Astrocyte of the cerebellum (primary cell): ENCODE data around the gene GRIK1.
A peak's percentile ranks its signal among the peaks of the same experiment; 100 is the strongest.

Source experiments
- DNase-seq: peaks from one replicate; pipeline ENCODE4 v3.0.0-alpha.2; 2011; ENCODE audit warnings: low read depth
- H3K4me3 ChIP-seq: 2 replicates; pipeline ENCODE4 v1.5.1; 2011; ENCODE audit warnings: mild to moderate bottlenecking, low read depth, low read length, moderate library complexity
- in situ Hi-C: cut with HindIII; loops from 2 replicates; pipeline ENCODE4 v1.10.0; 2017; ENCODE audit warnings: low sequenced_read_pairs
- TF ChIP-seq, protein P1 (sequence below): IDR thresholded peaks from 2 replicates; pipeline ENCODE4 v1.5.1; 2012; ENCODE audit warnings: low read length, low read depth, moderate library complexity, mild to moderate bottlenecking; ENCODE audit errors: missing control alignments

GRIK1 gene

DNA sequence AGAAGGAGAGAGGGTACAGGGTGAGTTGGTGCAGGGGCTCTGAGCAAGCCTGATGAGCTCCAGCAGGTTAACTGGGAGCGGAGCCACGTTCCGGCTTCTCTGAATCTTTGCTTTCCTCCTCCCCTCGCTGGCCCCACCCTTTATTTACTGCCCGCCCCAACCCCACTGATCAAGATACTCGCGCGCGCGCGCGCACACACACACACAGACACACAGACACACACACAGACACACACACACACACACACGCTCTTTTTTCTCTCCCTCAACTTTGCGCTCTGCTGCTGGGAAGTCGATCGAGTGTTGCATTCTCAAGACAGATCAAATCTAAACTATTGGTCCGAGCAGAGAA, at the start of gene GRIK1:
GRIK1 (minus strand) TSS at position 73 of the 352 bp plus-strand sequence.
- TF ChIP-seq, protein P1, sequence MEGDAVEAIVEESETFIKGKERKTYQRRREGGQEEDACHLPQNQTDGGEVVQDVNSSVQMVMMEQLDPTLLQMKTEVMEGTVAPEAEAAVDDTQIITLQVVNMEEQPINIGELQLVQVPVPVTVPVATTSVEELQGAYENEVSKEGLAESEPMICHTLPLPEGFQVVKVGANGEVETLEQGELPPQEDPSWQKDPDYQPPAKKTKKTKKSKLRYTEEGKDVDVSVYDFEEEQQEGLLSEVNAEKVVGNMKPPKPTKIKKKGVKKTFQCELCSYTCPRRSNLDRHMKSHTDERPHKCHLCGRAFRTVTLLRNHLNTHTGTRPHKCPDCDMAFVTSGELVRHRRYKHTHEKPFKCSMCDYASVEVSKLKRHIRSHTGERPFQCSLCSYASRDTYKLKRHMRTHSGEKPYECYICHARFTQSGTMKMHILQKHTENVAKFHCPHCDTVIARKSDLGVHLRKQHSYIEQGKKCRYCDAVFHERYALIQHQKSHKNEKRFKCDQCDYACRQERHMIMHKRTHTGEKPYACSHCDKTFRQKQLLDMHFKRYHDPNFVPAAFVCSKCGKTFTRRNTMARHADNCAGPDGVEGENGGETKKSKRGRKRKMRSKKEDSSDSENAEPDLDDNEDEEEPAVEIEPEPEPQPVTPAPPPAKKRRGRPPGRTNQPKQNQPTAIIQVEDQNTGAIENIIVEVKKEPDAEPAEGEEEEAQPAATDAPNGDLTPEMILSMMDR, result no peak
- in situ Hi-C loops, result no loop called here
- H3K4me3 ChIP-seq, result peak within 1 kb of the TSS; percentile 49
- no peak for DNase-seq

DNA sequence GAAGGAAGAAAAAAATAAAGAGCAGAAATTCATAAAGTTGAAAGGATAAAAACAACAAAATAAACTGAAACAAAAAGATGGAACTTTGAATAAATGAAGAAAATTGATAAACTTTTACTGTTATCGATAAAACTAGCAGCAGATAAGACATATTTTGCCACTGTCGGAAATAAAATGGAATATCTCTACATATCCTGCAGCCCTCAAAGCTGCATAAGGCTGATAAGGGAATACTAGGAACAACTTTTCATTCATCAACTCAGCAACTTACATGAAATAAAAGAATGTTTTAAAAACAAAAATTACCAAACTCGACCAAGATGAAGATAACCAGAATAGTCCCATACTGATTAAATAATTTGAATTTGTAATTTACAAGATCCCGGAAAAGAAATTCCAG, 48.0 kb upstream of the GRIK1 start:
- H3K4me3 ChIP-seq, result no peak overlapping the region
- TF ChIP-seq, protein P1, result no peak
- DNase-seq, result no peak
- in situ Hi-C loops, result no loop called here

DNA sequence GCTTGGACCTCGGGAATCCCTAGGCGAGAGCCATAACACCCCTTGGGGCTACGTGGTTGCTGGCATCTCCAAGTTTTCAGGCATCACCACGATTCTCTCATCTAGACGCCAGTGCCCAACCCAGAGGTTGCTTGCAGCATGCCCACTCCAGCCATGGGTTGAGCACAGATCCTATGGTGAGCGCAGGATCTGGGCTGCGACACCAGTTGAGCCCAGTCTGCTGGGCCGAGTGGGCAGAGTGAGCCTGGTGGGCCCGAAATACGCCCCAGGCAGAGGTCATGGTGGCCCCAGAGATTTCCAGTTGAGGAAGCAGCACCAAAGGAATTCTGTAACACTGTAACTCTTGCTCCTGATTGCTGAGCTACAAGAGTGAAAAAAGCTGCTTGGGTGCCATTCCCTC, 46.1 kb upstream of the GRIK1 start:
- DNase-seq, result no peak
- TF ChIP-seq, protein P1, result no peak
- in situ Hi-C loops, result no loop called here
- no peak overlapping the region for H3K4me3 ChIP-seq

DNA sequence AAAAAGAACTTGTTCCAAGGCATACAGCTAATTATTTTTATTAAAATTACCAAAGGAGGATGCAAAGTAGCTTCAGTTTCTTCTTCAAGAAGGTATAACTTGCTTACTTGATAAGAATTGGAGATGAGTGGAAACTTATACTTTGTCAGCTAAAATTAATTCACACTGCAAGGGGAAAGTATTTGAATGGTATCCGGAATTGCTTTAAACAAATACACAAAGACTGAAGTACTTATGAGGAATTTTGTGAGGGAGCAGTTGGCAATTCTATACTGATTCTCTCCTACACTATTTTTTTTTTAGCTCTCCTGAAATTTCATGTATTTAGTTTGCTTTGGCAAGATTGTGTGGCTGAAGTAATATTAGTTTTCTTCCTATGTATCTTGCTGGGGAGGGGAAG, 39.2 kb upstream of the GRIK1 start:
- TF ChIP-seq, protein P1, result no peak
- in situ Hi-C loops, result no loop called here

DNA sequence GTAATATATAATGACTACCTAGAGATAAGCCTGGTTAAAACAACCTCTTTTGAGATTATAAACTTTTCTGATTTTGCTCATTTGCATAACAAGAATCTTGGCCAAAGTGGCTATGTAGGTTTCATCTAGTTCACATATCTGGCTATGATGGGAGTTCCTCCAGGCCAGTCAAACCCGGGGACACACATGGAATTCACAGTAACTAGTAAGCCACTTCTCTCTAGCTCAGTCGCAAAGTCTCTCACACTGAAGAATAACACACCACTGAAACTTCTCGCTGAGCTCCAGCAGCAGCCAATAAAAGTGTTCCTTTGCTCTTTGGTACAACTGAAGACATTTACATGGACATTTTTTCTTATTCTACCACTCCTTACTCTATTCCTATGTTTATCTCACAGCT, 36.0 kb upstream of the GRIK1 start:
- in situ Hi-C loops, result no loop called here
- TF ChIP-seq, protein P1, result no peak
- H3K4me3 ChIP-seq, result no peak overlapping the region

More for the DNA sequence above, 39.2 kb upstream of the GRIK1 start:
- DNase-seq, result no peak
- no peak overlapping the region for H3K4me3 ChIP-seq

DNA sequence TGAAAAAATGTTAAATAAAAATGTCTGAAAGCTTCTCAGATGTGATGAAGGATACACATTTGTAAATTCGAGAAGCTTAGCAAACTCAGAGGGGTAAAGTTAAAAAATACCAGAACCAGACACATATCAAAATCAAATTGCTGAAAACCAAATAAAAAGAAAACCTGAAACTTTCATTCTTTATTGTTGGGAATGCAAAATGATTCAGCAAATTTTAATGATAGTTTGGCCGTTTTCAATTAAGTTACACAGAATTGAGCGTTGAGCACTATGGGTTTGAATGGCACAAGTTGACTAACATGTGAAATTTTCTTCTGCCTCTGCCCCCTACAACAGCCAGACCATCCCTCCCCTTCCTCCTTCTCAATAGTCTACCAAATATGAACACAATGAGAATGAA, 33.5 kb upstream of the GRIK1 start:
- H3K4me3 ChIP-seq, result no peak overlapping the region
- DNase-seq, result no peak
- in situ Hi-C loops, result no loop called here
- TF ChIP-seq, protein P1, result no peak

More for the DNA sequence above, 36.0 kb upstream of the GRIK1 start:
- DNase-seq, result no peak
